Tibial nerve (tissue), 4 donors: ENCODE data around the gene CLCA1.

Source experiments
- CTCF ChIP-seq, 5 experiments: fragments of 200-600 bp in 3 of 5; fragments of 450-650 bp in 2 of 5; sonication (generic) in 3 of 5; IDR thresholded peaks; one replicate each; pipeline ENCODE4 v1.5.1; 2016 to 2019; ENCODE audit warnings: antibody characterized with exemption in 5 of 5, mild to moderate bottlenecking in 3 of 5, moderate library complexity in 2 of 5
- EP300 ChIP-seq, 2 donors: sonication (generic); formaldehyde crosslinking; IDR thresholded peaks; one replicate each; pipeline ENCODE4 v1.6.1; 2017; ENCODE audit warnings: antibody characterized with exemption in 2 of 2, mild to moderate bottlenecking in 1 of 2
- POLR2A ChIP-seq, 2 donors: fragments of 450-650 bp; IDR thresholded peaks; one replicate each; pipeline ENCODE4 v1.6.1; 2017; ENCODE audit warnings: antibody characterized with exemption in 2 of 2, mild to moderate bottlenecking in 2 of 2, moderate library complexity in 2 of 2

- no peak for TF ChIP-seq CTCF (IDR thresholded peaks at IDR 0.05)
- no peak for TF ChIP-seq POLR2A (IDR thresholded peaks at IDR 0.05)
- TF ChIP-seq EP300 (IDR thresholded peaks at IDR 0.05): no peak
Observed at GRCh38 chr1:86441581-86441980, 27.1 kb upstream of the CLCA1 start.
